ENCODE results near the gene ALDH16A1. TPM values are rescaled to one million over a fixed set of nuclear protein-coding genes. Genes with fewer than 3 reads are reported as not detected.

The ALDH16A1 gene
- total RNA-seq, 2 donors from 2014 or later, result 9.5 to 18.5 TPM

DNA sequence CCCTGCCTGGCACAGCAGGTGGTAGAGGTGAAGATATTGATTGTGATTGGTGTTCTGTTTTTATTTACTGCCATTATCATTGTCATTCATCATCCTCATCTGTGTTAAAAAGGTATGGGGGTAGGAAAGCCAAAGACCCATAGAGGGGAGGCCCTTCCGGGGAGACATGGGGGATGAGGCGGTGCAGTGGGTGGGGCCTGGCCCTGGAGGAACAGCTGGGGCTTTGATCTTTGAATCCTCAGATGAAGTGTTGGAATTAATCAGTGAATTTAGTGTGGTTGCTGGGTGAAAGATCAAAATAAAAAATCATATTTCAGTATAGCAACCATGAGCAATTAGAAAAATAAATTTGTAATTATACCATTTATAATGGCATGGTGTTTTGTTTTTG is 37.2 kb upstream of the ALDH16A1 start:
- Histone ChIP-seq H3K9me3 (no peaks in the 10 kb centered on the region), H3K27ac (no peak overlapping the region), H3K4me1 (peaks cover 0 to 3% of the 10 kb centered on the region in 2 donors), H3K36me3 (no peaks in the 10 kb centered on the region), H3K4me3 (no peak overlapping the region), H3K27me3 (peaks cover 0 to 6% of the 10 kb centered on the region in 2 donors)
- no peak for DNase-seq (ENCODE audit: low spot score)
- TF ChIP-seq, protein P1, sequence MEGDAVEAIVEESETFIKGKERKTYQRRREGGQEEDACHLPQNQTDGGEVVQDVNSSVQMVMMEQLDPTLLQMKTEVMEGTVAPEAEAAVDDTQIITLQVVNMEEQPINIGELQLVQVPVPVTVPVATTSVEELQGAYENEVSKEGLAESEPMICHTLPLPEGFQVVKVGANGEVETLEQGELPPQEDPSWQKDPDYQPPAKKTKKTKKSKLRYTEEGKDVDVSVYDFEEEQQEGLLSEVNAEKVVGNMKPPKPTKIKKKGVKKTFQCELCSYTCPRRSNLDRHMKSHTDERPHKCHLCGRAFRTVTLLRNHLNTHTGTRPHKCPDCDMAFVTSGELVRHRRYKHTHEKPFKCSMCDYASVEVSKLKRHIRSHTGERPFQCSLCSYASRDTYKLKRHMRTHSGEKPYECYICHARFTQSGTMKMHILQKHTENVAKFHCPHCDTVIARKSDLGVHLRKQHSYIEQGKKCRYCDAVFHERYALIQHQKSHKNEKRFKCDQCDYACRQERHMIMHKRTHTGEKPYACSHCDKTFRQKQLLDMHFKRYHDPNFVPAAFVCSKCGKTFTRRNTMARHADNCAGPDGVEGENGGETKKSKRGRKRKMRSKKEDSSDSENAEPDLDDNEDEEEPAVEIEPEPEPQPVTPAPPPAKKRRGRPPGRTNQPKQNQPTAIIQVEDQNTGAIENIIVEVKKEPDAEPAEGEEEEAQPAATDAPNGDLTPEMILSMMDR (IDR thresholded peaks at IDR 0.05), result no peak

DNA sequence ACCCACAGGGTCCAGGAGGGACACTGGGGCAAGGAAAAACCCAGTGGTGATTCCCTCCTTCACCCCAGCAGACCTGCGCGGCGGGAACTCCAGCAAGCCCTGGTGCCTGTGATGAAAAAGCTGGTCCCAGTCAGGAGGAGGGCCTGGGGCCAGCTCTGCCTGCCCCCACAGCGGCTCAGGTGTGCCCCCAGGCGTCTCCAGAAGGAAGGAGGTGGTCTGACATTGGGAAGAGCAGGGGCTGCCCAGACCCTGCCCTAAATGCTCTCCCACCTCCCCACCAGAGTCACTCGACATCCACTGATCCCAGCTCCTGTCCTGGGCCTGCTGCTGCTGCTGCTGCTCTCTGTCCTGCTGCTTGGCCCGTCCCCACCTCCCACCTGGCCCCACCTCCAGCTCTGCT is 35.9 kb upstream of the ALDH16A1 start:
- Histone ChIP-seq H3K27me3 (peaks cover 7 to 9% of the 10 kb centered on the region in 2 donors), H3K9me3 (no peaks in the 10 kb centered on the region), H3K4me1 (peaks cover 0 to 14% of the 10 kb centered on the region in 2 donors), H3K4me3 (no peak overlapping the region), H3K27ac (no peak overlapping the region), H3K36me3 (no peaks in the 10 kb centered on the region)
- DNase-seq (ENCODE audit: low spot score), result no peak
- TF ChIP-seq, protein P1 (IDR thresholded peaks at IDR 0.05), result no peak

DNA sequence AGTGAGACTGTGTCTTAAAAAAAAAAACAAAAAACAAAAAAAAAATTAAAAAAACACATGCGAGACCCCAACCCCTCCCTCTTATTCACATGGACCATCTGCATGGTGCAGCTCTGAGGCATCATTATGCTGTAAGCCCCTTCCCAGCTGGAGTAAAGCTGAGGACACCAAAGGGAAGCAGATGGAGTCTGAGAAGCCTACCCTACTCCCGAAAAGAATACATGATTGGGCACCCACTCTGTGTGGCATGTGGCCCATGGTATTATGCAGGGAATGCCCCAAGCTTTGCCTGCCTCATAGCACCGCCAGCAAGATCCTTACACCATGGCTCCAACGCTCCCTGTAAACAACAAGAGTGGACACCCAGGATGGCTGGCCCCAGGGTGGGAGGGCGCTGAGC is 34.5 kb upstream of the ALDH16A1 start:
- Histone ChIP-seq H3K9me3 (no peaks in the 10 kb centered on the region), H3K4me3 (no peak overlapping the region), H3K27ac (no peak overlapping the region), H3K27me3 (peaks cover 17 to 21% of the 10 kb centered on the region in 2 donors), H3K36me3 (no peaks in the 10 kb centered on the region), H3K4me1 (peaks cover 0 to 28% of the 10 kb centered on the region in 2 donors)
- DNase-seq (ENCODE audit: low spot score), result no peak
- TF ChIP-seq, protein P1 (IDR thresholded peaks at IDR 0.05), result no peak

DNA sequence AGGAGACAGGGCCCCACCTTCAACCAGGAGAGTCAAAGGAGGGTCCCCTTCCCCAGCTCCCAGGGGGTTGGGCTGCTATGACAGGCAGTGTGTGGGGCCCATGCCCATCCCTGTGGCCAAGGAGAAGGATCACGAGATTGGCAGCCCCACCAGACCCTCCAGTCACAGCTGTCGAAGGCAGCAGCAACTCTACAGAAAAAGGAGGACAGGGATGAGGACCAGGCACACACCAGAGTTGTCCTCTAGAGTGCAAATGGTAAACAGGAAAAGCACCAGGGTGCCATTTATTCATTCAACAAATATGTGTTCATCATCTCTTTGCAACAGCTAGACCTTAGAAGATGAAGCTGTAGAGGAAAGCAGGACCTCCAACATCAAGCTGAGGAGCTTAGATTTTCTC is 33.9 kb upstream of the ALDH16A1 start:
- H3K4me1 ChIP-seq, result peaks cover 0 to 28% of the 10 kb centered on the region in 2 donors
- H3K36me3 ChIP-seq, result no peaks in the 10 kb centered on the region
- no peak overlapping the region for H3K27ac ChIP-seq

DNA sequence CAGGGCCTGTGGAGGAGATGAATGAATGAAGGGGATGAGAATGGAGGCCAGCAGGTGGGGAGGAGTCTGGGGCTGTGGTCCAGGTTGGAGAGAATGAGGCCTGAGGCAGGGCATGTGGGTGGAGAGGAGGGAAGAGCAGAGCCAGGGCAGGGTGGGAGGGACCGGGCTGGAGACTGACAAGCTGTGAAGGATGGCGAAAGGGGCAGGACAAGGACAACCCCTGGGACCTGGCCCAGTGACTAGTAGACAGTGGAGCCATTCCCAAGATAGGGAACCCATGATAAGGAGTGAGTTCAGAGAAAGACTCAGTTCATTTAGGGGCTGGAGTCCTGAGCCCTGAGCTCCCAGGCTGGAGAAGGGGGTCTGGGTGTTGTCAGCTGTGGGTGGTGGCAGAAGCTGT is 32.8 kb upstream of the ALDH16A1 start:
- H3K4me3 ChIP-seq, result no peak overlapping the region
- TF ChIP-seq, protein P1 (IDR thresholded peaks at IDR 0.05), result no peak
- peaks cover 28 to 34% of the 10 kb centered on the region in 2 donors for H3K27me3 ChIP-seq
- H3K36me3 ChIP-seq, result no peaks in the 10 kb centered on the region
- H3K9me3 ChIP-seq, result no peaks in the 10 kb centered on the region
- DNase-seq (ENCODE audit: low spot score), result no peak
- peaks cover 0 to 28% of the 10 kb centered on the region in 2 donors for H3K4me1 ChIP-seq
- no peak overlapping the region for H3K27ac ChIP-seq

More for the DNA sequence above, 33.9 kb upstream of the ALDH16A1 start:
- Histone ChIP-seq H3K4me3 (no peak overlapping the region), H3K27me3 (peaks cover 19 to 26% of the 10 kb centered on the region in 2 donors), H3K9me3 (no peaks in the 10 kb centered on the region)
- DNase-seq (ENCODE audit: low spot score), result no peak
- TF ChIP-seq, protein P1 (IDR thresholded peaks at IDR 0.05), result no peak

Data from right atrium auricular region (tissue), 2 donors.